Measurements from ENCODE around the gene BRMS1.

Gene BRMS1

DNA sequence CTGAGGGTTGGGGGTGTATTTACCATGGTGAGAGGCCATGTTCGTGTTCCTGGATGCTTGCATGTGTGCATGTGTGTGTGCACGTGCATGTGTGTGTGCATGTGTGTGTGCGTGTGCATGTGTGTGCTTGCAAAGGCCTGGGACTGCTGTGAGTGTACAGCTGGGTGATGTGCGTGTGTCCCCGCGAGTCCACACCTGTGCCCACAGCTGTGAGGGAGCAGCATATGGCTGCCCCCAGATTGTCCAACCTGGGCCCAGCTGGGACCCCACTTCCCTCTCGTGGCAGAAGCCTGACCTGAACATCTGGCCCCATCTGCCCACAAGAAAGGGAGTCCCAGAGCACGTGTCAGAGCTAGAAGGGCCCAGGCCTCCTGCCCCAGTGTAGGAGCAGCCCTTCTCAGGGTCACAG, 19.6 kb downstream of the BRMS1 start:
- peak overlapping the region; percentile 83 for H4K91ac ChIP-seq (ENCODE audit: low read depth, low read length)
- H3K9ac ChIP-seq (ENCODE audit: low read length), result no peak overlapping the region
- H3K4ac ChIP-seq (ENCODE audit: low read depth, low read length), result no peak overlapping the region
- H4K12ac ChIP-seq (ENCODE audit: low read depth, low read length), result no peak overlapping the region
- H3K9me3 ChIP-seq (ENCODE audit: insufficient read depth, low read depth, low read length), result peaks cover 4% of the 10 kb centered on the region
- peak overlapping the region; percentile 2 for H2AK5ac ChIP-seq (ENCODE audit: low read length)
- H2BK120ac ChIP-seq (ENCODE audit: insufficient read depth, low read length, poor library complexity), result peak overlapping the region; percentile 40
- H3K4me1 ChIP-seq (ENCODE audit: control insufficient read depth in 1 of 2, insufficient read depth in 2 of 2, low read length in 2 of 2), result peaks cover 43 to 49% of the 10 kb centered on the region in 2 experiments
- no peak for DNase-seq
- peak overlapping the region; percentile 34 for H4K8ac ChIP-seq (ENCODE audit: low read depth, low read length)
- no peak overlapping the region for H3K4me3 ChIP-seq (ENCODE audit: low read depth, low read length)
- no peak overlapping the region for H2AFZ ChIP-seq (ENCODE audit: insufficient read depth, low read length, poor library complexity)
- peak overlapping the region; percentile 73 for H2BK12ac ChIP-seq (ENCODE audit: low read length)
- H3K23ac ChIP-seq (ENCODE audit: low read length), result no peak overlapping the region
- H3K79me2 ChIP-seq (ENCODE audit: control insufficient read depth, insufficient read depth, low read length, poor library complexity), result peaks cover 2% of the 10 kb centered on the region
- H3K27me3 ChIP-seq (ENCODE audit: insufficient read depth, low read length), result no peaks in the 10 kb centered on the region
- peak overlapping the region; percentile 34 for H3K14ac ChIP-seq (ENCODE audit: low read length)
- H3K36me3 ChIP-seq (ENCODE audit: control insufficient read depth in 1 of 2, insufficient read depth in 2 of 2, low read length in 2 of 2), result no peaks in the 10 kb centered on the region
- H3K79me1 ChIP-seq (ENCODE audit: low read length), result peaks cover 23% of the 10 kb centered on the region
- peak overlapping the region; percentile 36 for H3K18ac ChIP-seq (ENCODE audit: low read length)
- H3K27ac ChIP-seq (ENCODE audit: low read depth, low read length), result no peak overlapping the region
- H2BK5ac ChIP-seq (ENCODE audit: low read depth, low read length, poor library complexity), result no peak overlapping the region
- WGBS (ENCODE audit: extremely low coverage, insufficient coverage, insufficient read length), result no CpG with 5 or more reads among the region's 8 CpGs
- H3K4me2 ChIP-seq (ENCODE audit: low read length), result no peak overlapping the region

DNA sequence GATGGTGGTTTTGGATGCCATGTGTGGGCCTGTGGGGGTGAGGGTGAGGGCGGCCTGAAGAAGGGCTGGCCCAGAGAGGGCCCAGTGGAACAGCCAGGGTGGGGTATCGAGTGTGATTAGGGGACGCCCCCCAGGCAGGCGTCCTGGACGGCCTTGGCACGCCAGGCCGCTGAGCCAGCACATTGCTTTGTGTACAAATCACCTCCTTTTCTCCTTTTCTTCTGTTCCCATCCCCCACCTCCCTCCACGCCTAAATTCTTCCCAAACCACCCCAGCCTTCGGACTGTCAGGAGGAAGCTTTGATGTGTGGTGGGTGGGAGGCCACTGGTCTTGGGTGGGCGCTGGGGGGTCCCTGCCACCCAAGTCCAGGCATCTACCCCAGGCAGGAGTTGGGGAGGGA, 20.2 kb downstream of the BRMS1 start:
- H3K27ac ChIP-seq (ENCODE audit: low read depth, low read length), result no peak overlapping the region
- H3K9me3 ChIP-seq (ENCODE audit: insufficient read depth, low read depth, low read length), result peaks cover 4% of the 10 kb centered on the region
- peak overlapping the region; percentile 66 for H2BK12ac ChIP-seq (ENCODE audit: low read length)
- no peak overlapping the region for H3K4me3 ChIP-seq (ENCODE audit: low read depth, low read length)
- H4K91ac ChIP-seq (ENCODE audit: low read depth, low read length), result peak overlapping the region; percentile 83
- peak overlapping the region; percentile 36 for H2BK120ac ChIP-seq (ENCODE audit: insufficient read depth, low read length, poor library complexity)
- peak overlapping the region; percentile 36 for H3K18ac ChIP-seq (ENCODE audit: low read length)
- no peak for DNase-seq
- peak overlapping the region; percentile 47 for H3K14ac ChIP-seq (ENCODE audit: low read length)
- H4K12ac ChIP-seq (ENCODE audit: low read depth, low read length), result no peak overlapping the region
- H3K4me2 ChIP-seq (ENCODE audit: low read length), result no peak overlapping the region
- H2AFZ ChIP-seq (ENCODE audit: insufficient read depth, low read length, poor library complexity), result no peak overlapping the region
- H3K9ac ChIP-seq (ENCODE audit: low read length), result no peak overlapping the region
- H3K4me1 ChIP-seq (ENCODE audit: control insufficient read depth in 1 of 2, insufficient read depth in 2 of 2, low read length in 2 of 2), result peaks cover 43 to 49% of the 10 kb centered on the region in 2 experiments
- H3K23ac ChIP-seq (ENCODE audit: low read length), result no peak overlapping the region
- H3K79me2 ChIP-seq (ENCODE audit: control insufficient read depth, insufficient read depth, low read length, poor library complexity), result peaks cover 2% of the 10 kb centered on the region
- peak overlapping the region; percentile 34 for H4K8ac ChIP-seq (ENCODE audit: low read depth, low read length)
- no peaks in the 10 kb centered on the region for H3K36me3 ChIP-seq (ENCODE audit: control insufficient read depth in 1 of 2, insufficient read depth in 2 of 2, low read length in 2 of 2)
- peak overlapping the region; percentile 40 for H2AK5ac ChIP-seq (ENCODE audit: low read length)
- H3K27me3 ChIP-seq (ENCODE audit: insufficient read depth, low read length), result no peaks in the 10 kb centered on the region
- peaks cover 23% of the 10 kb centered on the region for H3K79me1 ChIP-seq (ENCODE audit: low read length)
- peak overlapping the region; percentile 19 for H2BK5ac ChIP-seq (ENCODE audit: low read depth, low read length, poor library complexity)
- no CpG with 5 or more reads among the region's 10 CpGs for WGBS (ENCODE audit: extremely low coverage, insufficient coverage, insufficient read length)
- peak overlapping the region; percentile 1 for H3K4ac ChIP-seq (ENCODE audit: low read depth, low read length)

DNA sequence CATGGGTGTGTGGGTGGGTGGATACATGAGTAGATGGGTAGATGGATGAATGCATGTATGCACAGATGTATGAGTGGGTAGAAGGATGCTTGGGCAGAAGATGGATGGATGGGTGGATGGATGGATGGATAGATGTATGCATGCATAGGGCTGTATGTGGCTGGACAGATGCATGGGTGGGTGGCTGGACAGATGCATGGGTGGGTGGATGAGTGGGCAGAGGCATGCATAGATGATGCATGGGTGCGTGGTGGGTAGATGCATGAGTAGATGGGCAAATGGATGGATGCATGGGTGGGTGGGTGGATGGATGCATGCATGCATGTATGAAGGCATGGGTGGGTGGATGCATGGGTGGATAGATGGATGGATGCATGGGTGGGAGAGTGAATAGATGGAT, 21.2 kb downstream of the BRMS1 start:
- no peak overlapping the region for H2BK12ac ChIP-seq (ENCODE audit: low read length)
- peaks cover 23% of the 10 kb centered on the region for H3K79me1 ChIP-seq (ENCODE audit: low read length)
- H2BK120ac ChIP-seq (ENCODE audit: insufficient read depth, low read length, poor library complexity), result no peak overlapping the region
- no peak overlapping the region for H3K14ac ChIP-seq (ENCODE audit: low read length)
- H3K27ac ChIP-seq (ENCODE audit: low read depth, low read length), result no peak overlapping the region
- no peak overlapping the region for H3K9ac ChIP-seq (ENCODE audit: low read length)
- peaks cover 2% of the 10 kb centered on the region for H3K79me2 ChIP-seq (ENCODE audit: control insufficient read depth, insufficient read depth, low read length, poor library complexity)
- DNase-seq, result no peak
- no peak overlapping the region for H4K8ac ChIP-seq (ENCODE audit: low read depth, low read length)
- no peak overlapping the region for H2AK5ac ChIP-seq (ENCODE audit: low read length)
- H3K4me3 ChIP-seq (ENCODE audit: low read depth, low read length), result peak overlapping the region; percentile 1
- H4K91ac ChIP-seq (ENCODE audit: low read depth, low read length), result no peak overlapping the region
- H3K27me3 ChIP-seq (ENCODE audit: insufficient read depth, low read length), result no peaks in the 10 kb centered on the region
- no peak overlapping the region for H4K12ac ChIP-seq (ENCODE audit: low read depth, low read length)
- no peaks in the 10 kb centered on the region for H3K36me3 ChIP-seq (ENCODE audit: control insufficient read depth in 1 of 2, insufficient read depth in 2 of 2, low read length in 2 of 2)
- WGBS (ENCODE audit: extremely low coverage, insufficient coverage, insufficient read length), result no CpG with 5 or more reads among the region's 1 CpG
- H3K18ac ChIP-seq (ENCODE audit: low read length), result no peak overlapping the region
- H2BK5ac ChIP-seq (ENCODE audit: low read depth, low read length, poor library complexity), result no peak overlapping the region
- peaks cover 45 to 49% of the 10 kb centered on the region in 2 experiments for H3K4me1 ChIP-seq (ENCODE audit: control insufficient read depth in 1 of 2, insufficient read depth in 2 of 2, low read length in 2 of 2)
- no peak overlapping the region for H3K4me2 ChIP-seq (ENCODE audit: low read length)
- no peak overlapping the region for H3K23ac ChIP-seq (ENCODE audit: low read length)
- no peak overlapping the region for H2AFZ ChIP-seq (ENCODE audit: insufficient read depth, low read length, poor library complexity)
- peaks cover 4% of the 10 kb centered on the region for H3K9me3 ChIP-seq (ENCODE audit: insufficient read depth, low read depth, low read length)
- no peak overlapping the region for H3K4ac ChIP-seq (ENCODE audit: low read depth, low read length)

DNA sequence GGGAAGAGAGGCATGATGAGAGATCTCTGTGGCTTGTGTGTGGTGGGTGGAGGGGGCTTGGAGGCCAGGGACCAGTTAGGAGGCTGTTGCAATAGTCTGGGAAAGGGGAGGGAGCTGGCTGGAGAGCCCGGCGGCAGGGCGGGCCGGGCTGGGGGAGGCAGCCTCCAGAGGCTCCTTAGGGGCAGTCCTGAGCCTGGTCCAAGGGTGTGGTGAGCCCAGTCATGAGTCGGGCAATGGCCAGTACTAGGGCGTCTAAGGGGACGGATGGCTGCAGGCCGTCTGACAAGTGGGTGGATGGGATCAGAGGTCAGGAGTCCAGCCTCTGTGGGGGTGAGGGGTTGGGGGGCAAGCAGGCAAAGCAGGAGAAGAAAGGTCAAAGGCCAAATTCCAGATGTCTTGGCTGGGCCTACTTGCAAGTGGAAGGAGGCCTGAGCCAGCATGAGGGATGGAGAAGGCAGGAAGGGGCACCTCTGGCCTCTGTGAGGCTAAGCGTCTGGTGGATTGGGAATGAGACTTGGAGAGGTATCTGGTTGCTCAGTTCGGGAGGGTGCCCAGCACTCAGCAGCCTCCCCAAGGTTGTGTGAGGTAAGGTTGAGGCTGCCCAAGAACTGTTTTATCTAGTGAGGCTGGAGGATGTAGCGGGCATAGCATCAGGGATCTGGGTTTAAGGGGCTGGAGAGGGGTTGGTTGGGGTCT, 22.0 kb downstream of the BRMS1 start:
- Histone ChIP-seq H4K12ac (ENCODE audit: low read depth, low read length) (no peak overlapping the region), H3K4me2 (ENCODE audit: low read length) (no peak overlapping the region), H3K79me1 (ENCODE audit: low read length) (peaks cover 25% of the 10 kb centered on the region), H3K4me3 (ENCODE audit: low read depth, low read length) (no peak overlapping the region), H3K36me3 (ENCODE audit: control insufficient read depth in 1 of 2, insufficient read depth in 2 of 2, low read length in 2 of 2) (no peaks in the 10 kb centered on the region), H2BK12ac (ENCODE audit: low read length) (no peak overlapping the region), H3K27me3 (ENCODE audit: insufficient read depth, low read length) (no peaks in the 10 kb centered on the region), H2BK5ac (ENCODE audit: low read depth, low read length, poor library complexity) (no peak overlapping the region), H3K18ac (ENCODE audit: low read length) (no peak overlapping the region), H2AFZ (ENCODE audit: insufficient read depth, low read length, poor library complexity) (no peak overlapping the region), H3K4ac (ENCODE audit: low read depth, low read length) (no peak overlapping the region), H3K27ac (ENCODE audit: low read depth, low read length) (no peak overlapping the region), H4K91ac (ENCODE audit: low read depth, low read length) (no peak overlapping the region), H2BK120ac (ENCODE audit: insufficient read depth, low read length, poor library complexity) (no peak overlapping the region), H3K9me3 (ENCODE audit: insufficient read depth, low read depth, low read length) (peaks cover 4% of the 10 kb centered on the region), H3K14ac (ENCODE audit: low read length) (no peak overlapping the region), H4K8ac (ENCODE audit: low read depth, low read length) (no peak overlapping the region), H3K79me2 (ENCODE audit: control insufficient read depth, insufficient read depth, low read length, poor library complexity) (peaks cover 2% of the 10 kb centered on the region), H2AK5ac (ENCODE audit: low read length) (no peak overlapping the region), H3K9ac (ENCODE audit: low read length) (no peak overlapping the region), H3K4me1 (ENCODE audit: control insufficient read depth in 1 of 2, insufficient read depth in 2 of 2, low read length in 2 of 2) (peaks cover 47 to 50% of the 10 kb centered on the region in 2 experiments), H3K23ac (ENCODE audit: low read length) (no peak overlapping the region)
- no peak for DNase-seq
- WGBS (ENCODE audit: extremely low coverage, insufficient coverage, insufficient read length), result no CpG with 5 or more reads among the region's 11 CpGs

Measured in trophoblast cell (in vitro differentiated cells and primary cell).